Left ventricle myocardium inferior (tissue), 1 donor: Measurements from ENCODE around the gene DUSP11. TPM values are rescaled to one million over a fixed set of nuclear protein-coding genes. Genes with fewer than 3 reads are reported as not detected.
"Not testable (repeated sequence)": the region's sequence is repeated elsewhere in the genome, so short reads cannot be mapped to it uniquely, and the experiment has no call there.

Experiments
- DNase-seq: peaks from one replicate; pipeline ENCODE4 v3.0.0-alpha.2; 2020
- H3K27ac ChIP-seq: fragments of 200-600 bp; replicated peaks from 2 replicates; pipeline ENCODE4 v1.8.0; 2021
- H3K27me3 ChIP-seq: fragments of 200-600 bp; 2 replicates; pipeline ENCODE4 v1.8.0; 2021; ENCODE audit warnings: low read depth
- H3K36me3 ChIP-seq: fragments of 200-600 bp; 2 replicates; pipeline ENCODE4 v1.8.0; 2021
- H3K4me1 ChIP-seq: fragments of 200-600 bp; 2 replicates; pipeline ENCODE4 v1.8.0; 2021
- H3K4me3 ChIP-seq: fragments of 200-600 bp; 2 replicates; pipeline ENCODE4 v1.8.0; 2021; ENCODE audit warnings: mild to moderate bottlenecking, moderate library complexity
- H3K9me3 ChIP-seq: fragments of 200-600 bp; replicated peaks from 2 replicates; pipeline ENCODE4 v1.8.0; 2021
- intact Hi-C: fragments of 100-400 bp; cut with micrococcal nuclease; formaldehyde crosslinking; loops from one replicate; pipeline ENCODE4 v1.11.0; 2022
- total RNA-seq: library from RNA; stranded (reverse); fragmentation: NEBNext Ultra II Directional; extraction: Animal tissue kit (Norgen Biotek cat#: 25700); gene quantifications from one replicate; pipeline ENCODE4 v1.2.1, GENCODE V29; 2021
- TF ChIP-seq, protein P1 (sequence below): fragments of 200-600 bp; IDR thresholded peaks from 2 replicates; pipeline ENCODE4 v1.8.0; 2021; ENCODE audit warnings: antibody characterized with exemption, mild to moderate bottlenecking, borderline replicate concordance
- donor health status: DM: no; HTN: yes; CAD: no; lungs with severe emphysema.

The DUSP11 gene
- total RNA-seq, 1 donor from 2014 or later = 10.6 TPM

DNA sequence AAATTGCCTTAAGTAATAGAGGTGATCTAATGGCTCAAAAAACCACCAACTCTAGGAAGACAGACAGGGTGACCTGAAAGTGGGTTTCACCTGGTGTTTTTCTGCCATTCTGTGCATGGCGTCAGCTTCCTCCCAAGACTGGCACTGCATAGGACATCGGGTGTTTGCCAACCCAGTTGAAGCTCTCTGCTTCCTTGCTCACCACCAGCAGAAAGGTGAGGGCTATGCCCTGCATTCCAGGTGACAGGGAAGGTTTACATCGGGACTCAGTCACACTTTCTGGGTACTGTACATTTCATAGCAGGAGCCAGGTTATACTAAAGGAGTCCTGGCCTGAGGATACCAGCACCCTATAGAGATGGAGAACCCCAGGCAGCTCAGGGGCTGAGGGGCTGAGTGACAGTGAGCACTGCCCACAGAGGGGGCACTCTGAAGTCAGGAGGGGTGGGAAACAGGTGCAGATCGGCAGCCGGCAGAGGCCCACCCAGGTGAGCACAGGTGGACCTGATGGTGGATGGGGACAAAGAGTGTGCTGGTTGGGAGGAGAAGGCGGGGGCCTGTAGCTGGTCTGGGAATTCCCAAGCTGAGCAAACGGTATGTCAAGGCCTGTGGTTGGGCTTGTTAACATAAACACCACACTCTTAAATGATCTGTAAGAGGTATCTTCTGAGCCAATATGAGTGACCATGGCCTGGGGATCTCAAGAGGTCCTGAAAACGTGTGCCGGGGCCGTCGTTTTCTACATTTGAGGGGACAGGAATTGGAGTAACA, 60.9 kb downstream of the DUSP11 start:
- TF ChIP-seq, protein P1, sequence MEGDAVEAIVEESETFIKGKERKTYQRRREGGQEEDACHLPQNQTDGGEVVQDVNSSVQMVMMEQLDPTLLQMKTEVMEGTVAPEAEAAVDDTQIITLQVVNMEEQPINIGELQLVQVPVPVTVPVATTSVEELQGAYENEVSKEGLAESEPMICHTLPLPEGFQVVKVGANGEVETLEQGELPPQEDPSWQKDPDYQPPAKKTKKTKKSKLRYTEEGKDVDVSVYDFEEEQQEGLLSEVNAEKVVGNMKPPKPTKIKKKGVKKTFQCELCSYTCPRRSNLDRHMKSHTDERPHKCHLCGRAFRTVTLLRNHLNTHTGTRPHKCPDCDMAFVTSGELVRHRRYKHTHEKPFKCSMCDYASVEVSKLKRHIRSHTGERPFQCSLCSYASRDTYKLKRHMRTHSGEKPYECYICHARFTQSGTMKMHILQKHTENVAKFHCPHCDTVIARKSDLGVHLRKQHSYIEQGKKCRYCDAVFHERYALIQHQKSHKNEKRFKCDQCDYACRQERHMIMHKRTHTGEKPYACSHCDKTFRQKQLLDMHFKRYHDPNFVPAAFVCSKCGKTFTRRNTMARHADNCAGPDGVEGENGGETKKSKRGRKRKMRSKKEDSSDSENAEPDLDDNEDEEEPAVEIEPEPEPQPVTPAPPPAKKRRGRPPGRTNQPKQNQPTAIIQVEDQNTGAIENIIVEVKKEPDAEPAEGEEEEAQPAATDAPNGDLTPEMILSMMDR = no peak
- no peak for DNase-seq
- H3K4me3 ChIP-seq = no peak overlapping the region
- H3K9me3 ChIP-seq = peaks cover 7% of the 10 kb centered on the region
- H3K4me1 ChIP-seq = peaks cover 11% of the 10 kb centered on the region
- no peaks in the 10 kb centered on the region for H3K27me3 ChIP-seq
- intact Hi-C loops = no loop called here
- H3K27ac ChIP-seq = no peak overlapping the region
- no peaks in the 10 kb centered on the region for H3K36me3 ChIP-seq

DNA sequence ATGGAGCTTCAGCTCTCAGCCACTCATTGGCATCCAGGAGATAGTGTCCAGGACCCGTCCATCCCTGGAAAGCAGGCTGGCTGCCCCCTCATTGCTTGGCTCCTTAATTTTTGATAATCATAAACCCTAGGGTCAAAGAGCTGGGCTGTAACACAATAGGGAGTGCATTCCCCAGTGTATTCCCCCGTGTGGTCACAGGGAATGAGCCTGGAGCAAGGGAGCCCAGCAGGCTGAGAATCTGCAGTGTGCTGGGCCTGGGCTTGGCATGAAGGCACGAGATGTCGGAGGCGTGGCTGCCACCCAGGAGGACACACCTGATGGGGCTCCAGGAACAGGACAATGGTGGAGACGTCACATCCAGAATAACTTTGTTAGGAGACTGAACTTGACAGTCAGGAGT, 61.5 kb downstream of the DUSP11 start:
- Histone ChIP-seq H3K9me3 (peaks cover 11% of the 10 kb centered on the region), H3K4me1 (peaks cover 11% of the 10 kb centered on the region), H3K27me3 (no peaks in the 10 kb centered on the region), H3K27ac (no peak overlapping the region), H3K4me3 (no peak overlapping the region), H3K36me3 (no peaks in the 10 kb centered on the region)
- DNase-seq = no peak
- intact Hi-C loops = no loop called here
- TF ChIP-seq, protein P1 = no peak

DNA sequence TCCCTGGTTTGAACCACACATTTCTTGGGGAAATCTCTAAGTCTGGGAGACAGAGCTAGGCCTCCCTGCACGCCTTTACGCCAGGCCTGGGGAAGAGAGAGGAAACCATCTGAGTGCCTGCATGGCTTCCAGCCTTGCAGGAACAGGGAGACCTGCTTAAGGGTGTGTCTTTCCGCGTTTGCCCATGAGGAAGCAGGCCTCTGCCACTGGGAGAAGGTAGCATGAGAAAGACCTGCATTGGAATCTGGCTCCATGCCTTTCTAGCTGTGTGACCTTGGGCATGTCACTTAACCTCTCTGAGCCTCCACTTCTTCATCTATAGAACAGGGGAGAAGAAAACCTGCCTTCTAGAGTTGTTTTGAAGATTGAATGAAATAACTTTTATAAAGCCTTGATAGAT, 62.2 kb downstream of the DUSP11 start:
- intact Hi-C loops, H3K27ac ChIP-seq, H3K4me3 ChIP-seq, H3K36me3 ChIP-seq, DNase-seq, H3K27me3 ChIP-seq: not testable (repeated sequence)
- Histone ChIP-seq H3K9me3 (peaks cover 11% of the 10 kb centered on the region), H3K4me1 (peaks cover 11% of the 10 kb centered on the region)

DNA sequence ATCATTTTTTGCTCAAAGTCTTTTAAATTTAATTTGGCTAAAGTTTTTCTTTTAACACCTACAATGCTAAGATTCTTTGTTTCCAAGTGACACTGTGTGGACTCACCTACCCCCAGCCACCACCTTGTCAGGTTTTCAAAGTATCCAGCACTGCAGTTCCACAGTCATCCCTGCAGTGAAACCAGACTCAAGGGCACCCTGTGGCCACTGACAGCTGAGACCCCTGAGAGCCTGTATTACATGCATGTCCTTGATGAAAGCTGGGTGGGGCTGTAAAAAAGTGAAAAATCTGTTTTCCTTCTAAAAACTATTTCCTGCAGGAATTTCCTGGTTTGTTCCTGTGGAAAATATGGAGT, 62.7 kb downstream of the DUSP11 start:
- peaks cover 11% of the 10 kb centered on the region for H3K9me3 ChIP-seq
- intact Hi-C loops = no loop called here
- TF ChIP-seq, protein P1 = no peak
- no peak for DNase-seq
- H3K4me1 ChIP-seq = peaks cover 11% of the 10 kb centered on the region
- no peaks in the 10 kb centered on the region for H3K36me3 ChIP-seq
- no peak overlapping the region for H3K27ac ChIP-seq
- no peaks in the 10 kb centered on the region for H3K27me3 ChIP-seq
- H3K4me3 ChIP-seq = no peak overlapping the region

DNA sequence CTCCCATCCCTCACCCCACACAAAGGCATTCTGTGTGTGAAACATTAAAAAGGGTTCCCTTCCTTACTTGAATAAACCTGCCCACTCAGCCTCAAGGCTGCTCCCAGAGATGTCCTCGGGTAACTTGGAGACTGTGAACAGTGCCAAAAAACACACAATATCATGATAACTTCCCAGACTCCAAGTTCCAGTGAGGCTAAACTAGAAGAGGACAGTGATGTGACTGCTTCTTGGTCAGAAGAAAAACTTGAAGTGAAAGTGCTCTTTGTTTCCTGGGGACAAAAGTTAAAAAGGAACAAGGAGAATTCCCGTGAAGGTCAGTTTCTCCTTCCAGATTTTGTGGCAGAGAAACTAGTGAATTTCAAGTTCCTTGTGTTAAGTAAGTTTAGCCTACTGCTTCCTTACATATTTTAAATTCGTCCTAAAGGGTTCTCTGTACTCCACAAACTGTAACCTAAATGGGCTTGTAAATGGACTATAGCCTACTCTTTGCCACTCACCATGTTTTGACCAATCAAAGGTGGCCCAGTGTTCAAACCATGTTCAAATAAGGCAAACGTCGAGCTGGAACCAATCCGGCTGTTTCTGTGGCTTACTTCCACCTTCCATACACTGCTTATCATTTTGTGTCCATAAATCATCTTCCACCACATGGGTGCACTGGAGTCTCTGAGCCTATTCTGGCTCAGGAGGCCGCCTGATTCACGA, 63.2 kb downstream of the DUSP11 start:
- no peak for DNase-seq
- peaks cover 11% of the 10 kb centered on the region for H3K4me1 ChIP-seq
- H3K27ac ChIP-seq = no peak overlapping the region
- no peaks in the 10 kb centered on the region for H3K27me3 ChIP-seq
- peak overlapping the region; percentile 7 for H3K4me3 ChIP-seq
- H3K36me3 ChIP-seq = no peaks in the 10 kb centered on the region
- peaks cover 11% of the 10 kb centered on the region for H3K9me3 ChIP-seq
- intact Hi-C loops = no loop called here
- TF ChIP-seq, protein P1 = no peak

DNA sequence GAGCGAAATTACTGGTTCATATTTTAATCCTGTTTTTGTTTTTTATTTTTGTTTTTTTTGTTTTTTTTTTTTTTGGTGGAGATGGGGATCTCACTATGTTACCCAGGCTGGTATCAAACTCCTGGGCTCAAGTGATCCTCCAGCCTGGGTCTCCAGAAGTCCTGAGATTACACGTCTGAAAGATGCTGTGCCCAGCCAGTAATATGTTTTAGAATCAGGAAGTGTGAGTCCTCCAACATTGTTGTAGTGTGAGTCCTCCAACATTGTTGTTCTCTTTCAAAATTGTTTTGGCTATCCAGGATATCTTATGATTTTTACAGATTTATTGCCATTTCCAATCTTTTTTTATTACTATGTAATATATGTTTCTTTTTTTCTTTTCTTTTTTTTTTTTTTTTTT, 65.8 kb downstream of the DUSP11 start:
- Histone ChIP-seq H3K9me3 (peaks cover 11% of the 10 kb centered on the region), H3K36me3 (no peaks in the 10 kb centered on the region), H3K27ac (no peak overlapping the region), H3K27me3 (no peaks in the 10 kb centered on the region), H3K4me1 (peaks cover 11% of the 10 kb centered on the region), H3K4me3 (no peak overlapping the region)
- TF ChIP-seq, protein P1 = no peak
- DNase-seq = no peak
- intact Hi-C loops = no loop called here
